Measurements from ENCODE around the gene NWD2.

Gene NWD2

DNA sequence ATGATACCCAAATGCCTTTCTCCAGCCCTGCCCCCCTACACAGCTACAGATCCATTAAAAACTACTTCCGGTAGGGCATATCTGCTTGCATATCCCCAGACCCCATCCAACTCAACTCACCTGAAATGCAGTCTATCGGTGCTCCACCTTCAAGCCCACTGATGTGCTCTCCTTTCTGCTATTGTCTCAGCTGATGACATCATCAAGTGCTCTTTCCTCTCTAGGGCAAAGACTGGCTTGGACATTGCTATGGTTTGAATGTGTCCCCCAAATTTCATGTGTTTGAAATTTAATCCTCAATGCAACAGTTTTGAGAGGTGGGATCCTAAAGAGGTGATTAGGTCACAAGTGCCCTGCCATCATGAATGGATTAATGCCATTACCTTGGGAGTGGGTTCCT, 229.3 kb downstream of the NWD2 start:
- TF ChIP-seq GATA2 (IDR thresholded peaks at IDR 0.05; ENCODE audit: low read depth, low read length) (no peak), GATA3 (IDR thresholded peaks at IDR 0.05; ENCODE audit: low read depth, low read length) (no peak)

GRCh38 chr4:37475087-37475486, 230.5 kb downstream of the NWD2 start:
- no peak for TF ChIP-seq GATA3 (IDR thresholded peaks at IDR 0.05; ENCODE audit: low read depth, low read length)
- TF ChIP-seq GATA2 (IDR thresholded peaks at IDR 0.05; ENCODE audit: low read depth, low read length) = no peak

DNA sequence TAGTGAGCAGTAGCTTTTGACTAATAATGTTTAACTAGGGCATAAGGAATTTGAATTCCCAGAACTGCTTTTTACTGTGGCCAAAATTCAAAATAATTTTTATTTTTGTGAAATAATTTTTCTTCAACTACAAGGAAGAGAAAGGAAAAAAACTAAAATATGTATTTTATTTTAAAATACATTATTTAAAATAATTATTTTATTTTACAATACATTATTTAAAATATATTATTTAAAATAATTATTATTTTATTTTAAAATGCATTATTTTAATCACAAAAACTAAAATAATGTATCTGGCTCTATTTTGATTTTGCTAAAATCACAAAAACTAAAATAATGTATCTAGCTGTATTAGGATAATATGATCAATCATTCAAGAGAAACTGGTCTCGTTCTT, 231.2 kb downstream of the NWD2 start:
- TF ChIP-seq GATA3 (IDR thresholded peaks at IDR 0.05; ENCODE audit: low read depth, low read length) (no peak), GATA2 (IDR thresholded peaks at IDR 0.05; ENCODE audit: low read depth, low read length) (no peak)

DNA sequence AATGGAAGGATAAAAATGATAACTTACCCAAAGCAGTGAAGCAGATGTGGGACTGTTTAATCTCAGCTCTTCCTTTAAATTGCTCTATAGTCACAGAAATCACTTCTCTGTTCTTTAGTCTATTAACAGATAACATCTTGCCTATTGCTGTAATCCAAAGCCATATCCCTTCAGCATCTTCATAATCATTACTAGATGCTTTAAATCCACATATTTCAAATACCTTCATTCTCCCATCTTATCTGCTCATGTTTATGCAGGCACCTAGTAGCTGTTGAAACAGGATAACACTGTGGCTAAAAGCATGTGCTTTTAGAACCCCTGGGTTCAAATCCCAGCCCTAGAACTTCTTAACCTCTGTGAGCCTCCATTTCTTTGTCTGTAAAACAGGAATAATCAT, 231.7 kb downstream of the NWD2 start:
- TF ChIP-seq GATA3 (IDR thresholded peaks at IDR 0.05; ENCODE audit: low read depth, low read length) (no peak), GATA2 (IDR thresholded peaks at IDR 0.05; ENCODE audit: low read depth, low read length) (no peak)

GRCh38 chr4:37476691-37477090, 232.1 kb downstream of the NWD2 start:
- no peak for TF ChIP-seq GATA2 (IDR thresholded peaks at IDR 0.05; ENCODE audit: low read depth, low read length)
- TF ChIP-seq GATA3 (IDR thresholded peaks at IDR 0.05; ENCODE audit: low read depth, low read length) = no peak

GRCh38 chr4:37477126-37477525, 232.6 kb downstream of the NWD2 start:
- TF ChIP-seq GATA3 (IDR thresholded peaks at IDR 0.05; ENCODE audit: low read depth, low read length) = no peak
- no peak for TF ChIP-seq GATA2 (IDR thresholded peaks at IDR 0.05; ENCODE audit: low read depth, low read length)

DNA sequence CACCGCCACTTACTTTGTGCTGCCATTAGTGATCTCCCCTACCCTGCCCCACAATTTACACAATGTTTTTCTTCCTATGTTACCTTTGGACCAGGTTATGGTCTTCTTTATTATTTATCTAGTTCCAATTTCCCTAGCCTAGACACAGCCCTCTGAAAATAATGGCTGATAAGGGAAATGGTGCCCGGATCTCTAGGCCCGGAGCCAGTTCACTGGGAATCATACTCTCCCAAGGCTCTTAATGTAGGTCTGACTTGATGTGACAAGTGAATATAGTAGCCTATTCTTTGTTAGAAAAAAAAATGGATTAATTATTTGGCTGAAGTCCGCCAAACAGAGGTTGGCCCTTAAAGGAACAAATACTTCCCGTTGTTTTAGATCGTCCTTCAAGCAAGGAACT, 233.6 kb downstream of the NWD2 start:
- no peak for TF ChIP-seq GATA2 (IDR thresholded peaks at IDR 0.05; ENCODE audit: low read depth, low read length)
- no peak for TF ChIP-seq GATA3 (IDR thresholded peaks at IDR 0.05; ENCODE audit: low read depth, low read length)

DNA sequence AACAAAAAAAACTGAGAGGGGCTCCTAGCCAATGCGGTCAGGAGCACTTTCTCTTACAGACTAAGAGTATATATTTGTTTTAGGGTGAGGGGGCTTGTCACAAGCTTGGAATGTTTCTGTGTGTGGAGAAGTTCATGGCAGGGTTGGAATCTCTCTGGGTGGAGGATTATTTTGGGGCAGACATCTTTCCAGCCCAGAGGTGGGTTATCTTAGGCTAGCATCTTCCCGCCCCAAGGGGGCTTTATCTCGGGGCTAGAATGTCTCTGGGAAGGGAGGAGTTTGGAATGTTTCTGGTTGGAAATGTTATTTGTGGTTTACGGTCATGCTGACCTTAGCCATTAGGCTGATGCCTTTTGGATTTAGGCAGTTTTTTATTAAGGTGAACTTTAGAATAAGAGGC, 236.0 kb downstream of the NWD2 start:
- no peak for TF ChIP-seq GATA3 (IDR thresholded peaks at IDR 0.05; ENCODE audit: low read depth, low read length)
- TF ChIP-seq GATA2 (IDR thresholded peaks at IDR 0.05; ENCODE audit: low read depth, low read length) = no peak

DNA sequence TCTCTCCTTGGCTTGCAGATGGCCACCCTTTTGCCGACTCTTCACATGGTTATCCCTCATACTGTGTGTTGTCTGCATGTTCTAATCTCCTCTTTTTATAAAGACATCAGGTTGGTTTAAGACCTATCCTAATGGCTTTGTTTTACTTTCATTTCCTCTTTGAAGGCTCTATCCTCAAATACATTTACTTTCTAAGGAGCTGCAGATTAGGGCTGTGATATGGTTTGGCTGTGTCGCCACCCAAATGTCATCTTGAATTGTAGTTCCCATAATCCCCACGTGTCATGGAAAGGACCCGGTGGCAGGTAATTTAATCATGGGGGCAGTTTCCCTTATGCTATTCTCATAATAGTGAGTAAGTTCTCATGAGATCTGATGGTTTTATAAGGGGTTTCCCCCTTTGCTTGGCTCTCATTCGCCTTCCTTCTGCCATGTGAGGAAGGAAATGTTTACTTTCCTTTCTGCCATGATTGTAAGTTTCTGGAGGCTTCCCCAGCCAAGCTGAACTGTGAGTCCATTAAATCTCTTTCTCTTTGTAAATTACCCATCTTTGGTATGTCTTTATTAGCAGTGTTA, 237.1 kb downstream of the NWD2 start:
- no peak for TF ChIP-seq GATA2 (IDR thresholded peaks at IDR 0.05; ENCODE audit: low read depth, low read length)
- no peak for TF ChIP-seq GATA3 (IDR thresholded peaks at IDR 0.05; ENCODE audit: low read depth, low read length)

- TF ChIP-seq GATA3 (IDR thresholded peaks at IDR 0.05; ENCODE audit: low read depth, low read length) = no peak
- no peak for TF ChIP-seq GATA2 (IDR thresholded peaks at IDR 0.05; ENCODE audit: low read depth, low read length)
These were observed 237.8 kb downstream of the NWD2 start for GRCh38 chr4:37482236-37482913.

GRCh38 chr4:37483610-37484009, 239.1 kb downstream of the NWD2 start:
- TF ChIP-seq GATA2 (IDR thresholded peaks at IDR 0.05; ENCODE audit: low read depth, low read length) = no peak
- no peak for TF ChIP-seq GATA3 (IDR thresholded peaks at IDR 0.05; ENCODE audit: low read depth, low read length)

DNA sequence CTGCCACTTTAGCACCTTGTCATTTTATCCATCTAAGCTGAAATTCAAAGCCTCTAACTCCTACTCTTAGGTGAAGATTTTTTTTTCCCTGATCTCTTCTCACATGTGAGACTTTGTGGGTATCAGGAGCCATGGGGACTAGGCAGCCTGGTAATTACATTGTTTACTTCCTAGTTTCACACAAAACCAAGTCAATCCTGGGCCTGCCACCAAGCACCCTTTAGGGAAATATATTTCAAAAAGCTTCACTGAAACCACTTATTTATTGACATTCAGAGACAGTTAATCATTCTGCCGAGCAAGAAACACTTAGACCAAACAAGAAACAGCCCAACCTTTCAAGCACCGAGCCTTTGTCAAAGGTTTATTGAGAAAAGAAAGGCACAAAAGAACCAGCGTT, 241.6 kb downstream of the NWD2 start:
- no peak for TF ChIP-seq GATA3 (IDR thresholded peaks at IDR 0.05; ENCODE audit: low read depth, low read length)
- TF ChIP-seq GATA2 (IDR thresholded peaks at IDR 0.05; ENCODE audit: low read depth, low read length) = no peak

GRCh38 chr4:37487668-37488067, 243.1 kb downstream of the NWD2 start:
- TF ChIP-seq GATA3 (IDR thresholded peaks at IDR 0.05; ENCODE audit: low read depth, low read length) (no peak), GATA2 (IDR thresholded peaks at IDR 0.05; ENCODE audit: low read depth, low read length) (no peak)

GRCh38 chr4:37489697-37490096, 245.2 kb downstream of the NWD2 start:
- no peak for TF ChIP-seq GATA2 (IDR thresholded peaks at IDR 0.05; ENCODE audit: low read depth, low read length)
- no peak for TF ChIP-seq GATA3 (IDR thresholded peaks at IDR 0.05; ENCODE audit: low read depth, low read length)

Measured in SH-SY5Y (cell line).